A204.1 (cell line): ENCODE results near the gene KCNK15.
"Not testable (repeated sequence)": the region's sequence is repeated elsewhere in the genome, so short reads cannot be mapped to it uniquely, and the experiment has no call there.

ENCODE experiments used
- FAIRE-seq: peaks from 2 replicates; lab custom pipeline; 2012; peaks lifted over from hg19 to GRCh38; lab: Jason Lieb, UNC

KCNK15 gene

GRCh38 chr20:44759595-44759994, 13.9 kb downstream of the KCNK15 start:
- FAIRE-seq: no peak

GRCh38 chr20:44761423-44761822, 15.8 kb downstream of the KCNK15 start:
- FAIRE-seq: no peak

- no peak for FAIRE-seq
Observed at GRCh38 chr20:44762466-44763140, 16.9 kb downstream of the KCNK15 start.

DNA sequence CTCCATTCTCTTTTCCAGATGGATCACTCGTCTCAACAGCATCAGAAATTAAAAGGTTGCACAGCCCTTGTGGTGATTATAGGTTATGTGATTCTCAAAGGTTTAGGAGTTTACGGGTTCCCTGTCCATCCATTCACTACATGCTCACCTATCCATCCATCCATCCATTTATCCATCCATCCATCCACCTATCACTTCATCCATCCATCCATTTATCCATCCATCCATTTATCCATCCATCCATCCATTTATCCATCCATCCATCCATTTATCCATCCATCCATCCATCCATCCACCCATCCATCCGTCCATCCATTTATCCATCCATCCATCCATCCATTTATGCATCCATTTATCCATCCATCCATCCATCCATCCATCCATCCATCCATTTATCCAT, 18.1 kb downstream of the KCNK15 start:
- not testable (repeated sequence) for FAIRE-seq

DNA sequence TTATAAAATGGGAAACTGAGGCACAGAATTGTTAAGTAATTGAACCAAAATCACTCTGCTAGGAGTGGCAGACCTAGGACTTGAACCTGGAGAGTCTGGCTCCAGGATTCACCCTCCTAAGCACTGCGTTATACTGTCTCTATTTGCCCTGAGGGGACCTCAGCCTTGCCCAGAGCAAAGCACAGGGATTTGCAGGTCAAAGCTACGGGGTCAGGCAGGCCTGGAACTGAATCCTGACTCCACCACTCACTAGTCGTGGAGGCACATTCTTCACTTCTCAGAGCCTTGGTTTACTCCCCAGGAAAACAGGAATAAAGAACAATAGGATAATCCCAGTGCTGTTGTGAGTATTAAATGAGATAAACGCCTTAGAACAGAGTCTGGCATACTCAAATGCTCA, 19.4 kb downstream of the KCNK15 start:
- FAIRE-seq: no peak

DNA sequence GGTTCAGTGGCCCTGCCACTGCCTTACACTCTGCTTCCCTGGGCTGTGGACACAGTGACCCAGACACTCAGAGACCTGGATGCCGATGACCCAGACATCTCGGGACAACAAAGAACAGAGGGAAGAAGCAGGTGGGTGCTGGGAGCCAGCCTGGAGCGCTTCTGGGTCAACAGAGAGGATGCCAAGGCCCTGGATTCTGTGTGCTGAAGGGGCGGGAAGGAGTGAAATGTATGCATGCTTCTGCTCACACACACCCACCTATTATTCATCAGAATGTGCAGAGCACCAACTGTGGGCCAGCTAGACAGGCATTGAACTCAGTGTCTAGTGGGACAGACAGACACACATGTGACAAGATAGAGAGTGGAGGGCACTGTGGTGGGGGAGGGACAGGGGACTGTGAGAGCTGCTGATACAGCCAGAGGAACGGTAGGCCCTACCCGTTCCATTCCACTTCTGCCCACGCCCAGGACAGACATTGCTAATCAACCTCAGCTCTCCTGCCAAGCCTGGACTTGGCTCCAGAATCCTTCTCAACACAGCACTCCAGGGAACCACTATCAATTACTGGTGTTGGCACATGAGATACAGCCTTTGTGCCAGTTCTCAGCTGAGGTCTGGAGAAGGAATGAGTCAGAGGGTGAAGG, 20.2 kb downstream of the KCNK15 start:
- FAIRE-seq: no peak

DNA sequence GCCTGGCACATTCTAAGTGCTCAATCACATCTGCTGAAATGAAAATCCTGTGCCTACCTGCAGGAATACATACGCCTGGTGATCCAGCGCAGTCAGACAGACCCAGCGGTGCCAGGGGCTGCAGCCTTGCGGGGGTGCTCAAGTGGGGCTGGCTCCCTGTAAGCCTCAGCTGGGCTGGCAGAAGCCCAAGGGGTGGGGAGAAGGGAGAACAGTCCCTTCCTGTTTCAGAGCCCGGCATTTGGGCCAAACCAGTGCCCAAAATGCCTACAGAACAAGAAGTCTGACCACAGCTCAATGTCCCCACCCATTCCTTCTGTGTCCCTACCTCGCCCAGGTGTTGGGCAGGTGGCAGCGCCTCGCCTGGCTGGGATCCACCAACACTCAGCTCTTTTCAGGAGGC, 22.6 kb downstream of the KCNK15 start:
- FAIRE-seq: no peak

GRCh38 chr20:44768854-44769480, 23.3 kb downstream of the KCNK15 start:
- no peak for FAIRE-seq

GRCh38 chr20:44769481-44769863, 23.8 kb downstream of the KCNK15 start:
- no peak for FAIRE-seq

- FAIRE-seq: no peak
Observed at GRCh38 chr20:44770484-44771171, 25.0 kb downstream of the KCNK15 start.

DNA sequence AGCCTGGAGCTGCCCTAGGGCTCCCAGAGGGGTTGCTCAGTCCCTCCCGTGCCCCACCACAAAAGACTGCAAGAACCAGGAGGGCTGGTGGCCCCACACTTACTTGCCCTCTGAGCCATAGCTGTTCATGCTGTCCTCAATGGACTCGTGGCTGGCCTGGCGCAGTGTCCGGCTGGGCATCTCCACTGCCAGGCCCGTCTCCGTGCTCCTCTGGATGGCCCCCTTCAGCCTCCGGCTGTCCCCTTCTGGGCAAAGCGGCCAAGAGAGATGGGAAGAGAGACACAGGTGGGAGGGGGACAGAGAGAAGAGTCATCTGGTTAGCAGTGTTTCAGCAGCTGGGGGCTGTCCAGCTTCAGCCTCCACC, 25.5 kb downstream of the KCNK15 start:
- FAIRE-seq: no peak

DNA sequence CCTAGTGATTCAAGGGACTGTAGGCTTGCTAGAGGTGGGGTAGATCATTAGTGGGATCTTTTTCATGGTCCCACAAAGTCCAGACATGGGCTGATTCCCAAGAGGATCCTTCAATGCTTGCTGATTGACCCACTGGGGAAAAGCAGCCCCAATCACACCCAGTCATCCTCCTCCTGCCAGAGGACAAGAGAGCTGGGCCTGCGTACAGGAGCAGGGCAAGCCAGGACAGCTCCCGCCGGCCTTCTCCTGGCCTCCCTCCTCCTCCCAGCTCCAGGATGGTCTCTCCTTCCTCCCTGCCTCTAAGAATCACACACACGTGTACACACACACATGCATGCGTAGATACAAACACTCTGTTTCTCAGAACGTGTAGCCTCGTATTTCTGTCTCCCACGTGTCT, 27.0 kb downstream of the KCNK15 start:
- no peak for FAIRE-seq

DNA sequence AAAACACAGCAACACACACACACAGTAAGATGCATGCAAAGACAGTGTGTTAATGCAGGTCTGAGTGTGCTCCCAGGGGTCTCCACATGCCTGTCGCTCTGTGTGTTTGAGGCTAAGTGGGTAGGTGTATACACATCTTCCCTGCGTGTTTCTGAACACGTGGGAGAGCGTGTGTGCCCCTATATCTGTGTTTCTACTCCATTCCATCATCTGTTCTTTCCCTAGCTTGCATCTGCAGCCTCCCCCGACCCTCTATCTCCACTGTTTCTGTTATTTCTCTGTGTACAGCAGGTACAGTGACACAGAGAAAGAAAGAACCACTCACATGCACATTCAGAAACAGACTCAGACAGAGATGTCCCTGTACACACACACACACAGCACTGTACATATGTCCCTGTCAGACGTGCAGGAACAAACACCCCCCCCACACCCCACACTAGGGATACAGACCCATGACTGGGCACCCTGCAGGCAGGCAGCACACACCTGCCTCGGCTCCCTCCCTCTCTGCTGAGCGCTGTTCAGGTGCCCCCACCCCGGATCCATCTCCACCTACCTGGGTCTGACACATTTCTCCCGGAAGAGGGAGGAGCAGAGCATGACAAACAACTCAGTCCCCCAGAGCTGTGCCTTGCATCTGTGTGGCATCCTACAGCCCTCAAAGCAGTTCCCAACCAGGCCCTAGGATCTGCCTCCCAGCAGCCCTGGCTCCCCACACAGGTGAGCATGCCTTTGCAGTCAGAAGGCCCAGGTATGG, 27.6 kb downstream of the KCNK15 start:
- no peak for FAIRE-seq

DNA sequence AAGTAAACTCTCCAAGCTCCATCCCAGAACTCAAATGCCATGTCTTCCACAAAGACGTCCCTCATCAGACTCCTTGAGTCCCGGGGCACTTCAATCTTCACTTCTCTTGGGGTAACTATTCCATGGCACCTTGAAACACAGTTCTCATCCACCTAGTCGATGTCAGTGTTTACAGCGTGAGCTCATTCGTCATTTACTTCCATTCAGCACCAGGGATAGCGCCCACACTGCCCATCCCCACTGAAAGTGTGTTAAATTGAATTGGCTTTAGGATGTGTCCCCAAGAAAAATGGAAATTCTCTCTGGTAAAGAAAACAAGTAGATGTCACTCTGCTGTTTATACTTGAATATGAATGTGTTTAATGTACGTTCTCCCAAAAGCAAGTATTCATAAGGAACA, 31.3 kb downstream of the KCNK15 start:
- FAIRE-seq: no peak

GRCh38 chr20:44780226-44780625, 34.6 kb downstream of the KCNK15 start:
- FAIRE-seq: no peak

DNA sequence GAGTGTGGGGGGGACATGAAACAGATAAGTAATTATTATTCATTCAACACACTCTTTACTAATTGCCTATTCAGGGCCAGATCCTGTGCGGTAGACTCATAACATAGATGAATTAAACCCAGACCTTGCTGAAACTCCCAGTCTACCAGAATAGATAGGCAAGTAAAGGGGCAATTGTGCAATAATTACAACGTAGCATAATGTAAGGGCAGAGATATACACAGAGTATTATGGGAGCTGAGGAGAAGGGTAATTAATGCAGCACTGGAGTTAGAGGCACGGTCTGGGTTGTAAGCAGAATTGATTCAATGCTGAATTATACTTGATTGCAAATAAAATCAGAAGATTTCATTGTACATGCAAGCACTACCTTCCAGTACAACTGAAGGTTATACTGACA, 35.5 kb downstream of the KCNK15 start:
- FAIRE-seq: no peak

DNA sequence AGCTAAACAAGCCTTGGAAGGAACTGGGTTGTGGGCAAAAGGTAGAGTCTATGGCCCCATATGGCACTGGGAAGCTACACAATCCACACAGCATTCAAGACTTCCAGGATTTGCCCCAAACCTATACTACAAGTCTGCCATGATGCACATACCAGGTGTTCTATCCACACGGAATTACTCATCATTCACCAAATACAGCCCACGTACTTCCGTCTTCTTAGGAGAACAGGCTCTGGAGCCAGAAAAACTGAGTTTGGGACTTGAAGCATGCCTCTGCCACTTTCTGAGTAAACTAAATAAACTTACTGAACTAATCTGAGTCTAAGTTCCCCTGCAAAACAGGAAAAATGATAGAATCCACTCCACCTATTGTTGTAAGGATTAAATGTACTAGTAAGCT, 36.1 kb downstream of the KCNK15 start:
- no peak for FAIRE-seq

DNA sequence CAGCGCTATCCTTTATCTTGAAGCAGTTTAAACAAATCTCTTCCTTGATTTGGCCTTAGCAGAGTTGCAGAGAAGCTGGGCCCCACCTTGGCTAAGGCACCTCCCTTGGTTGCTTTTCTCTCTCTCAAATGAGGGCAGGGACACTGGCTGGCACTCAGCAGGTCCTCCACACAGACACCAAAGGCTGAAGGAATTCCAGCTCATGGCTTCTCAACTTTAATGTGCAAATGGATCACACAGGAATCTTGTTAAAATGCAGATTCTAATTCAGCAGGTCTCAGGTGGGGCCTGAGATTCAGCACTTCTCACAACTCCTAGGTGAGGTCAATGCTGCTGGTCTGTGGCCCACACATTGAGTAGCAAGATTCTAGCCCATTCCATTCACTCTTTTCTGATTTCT, 39.0 kb downstream of the KCNK15 start:
- no peak for FAIRE-seq

- no peak for FAIRE-seq
Observed at GRCh38 chr20:44785768-44786167, 40.1 kb downstream of the KCNK15 start.

- FAIRE-seq: no peak
Observed at GRCh38 chr20:44787299-44787698, 41.6 kb downstream of the KCNK15 start.

GRCh38 chr20:44788706-44789456, 43.2 kb downstream of the KCNK15 start:
- FAIRE-seq: no peak
